Smooth muscle cell (in vitro differentiated cells): ENCODE results near the gene GAPDHS. TPM values are rescaled to one million over a fixed set of nuclear protein-coding genes. Genes with fewer than 3 reads are reported as not detected.

Source experiments
- DNase-seq: peaks from one replicate; lab custom pipeline; 2025; ENCODE audit not compliant: unreplicated experiment; lab: John Stamatoyannopoulos, UW
- H2AFZ ChIP-seq: fragments of 200-600 bp; sonication (generic); 2 replicates; pipeline ENCODE4 v1.6.0; 2016; ENCODE audit warnings: antibody characterized with exemption, low read depth, mild to moderate bottlenecking
- H3F3A ChIP-seq: fragments of 200-600 bp; sonication (generic); 2 replicates; pipeline ENCODE4 v1.6.0; 2017; ENCODE audit warnings: antibody characterized with exemption, low read depth
- H3K27ac ChIP-seq: fragments of 200-600 bp; sonication (generic); 2 replicates; pipeline ENCODE4 v1.5.1; 2016; ENCODE audit warnings: low read depth, mild to moderate bottlenecking
- H3K27me3 ChIP-seq: fragments of 200-600 bp; sonication (generic); 2 replicates; pipeline ENCODE4 v1.6.1; 2016; ENCODE audit warnings: low read depth, mild to moderate bottlenecking
- H3K36me3 ChIP-seq: fragments of 200-600 bp; sonication (generic); 2 replicates; pipeline ENCODE4 v1.5.1; 2016; ENCODE audit warnings: low read depth
- H3K4me1 ChIP-seq: fragments of 200-600 bp; sonication (generic); 2 replicates; pipeline ENCODE4 v1.5.1; 2016; ENCODE audit warnings: low read depth
- H3K4me2 ChIP-seq: fragments of 200-600 bp; sonication (generic); 2 replicates; pipeline ENCODE4 v1.6.0; 2016; ENCODE audit warnings: mild to moderate bottlenecking
- H3K4me3 ChIP-seq: fragments of 200-600 bp; sonication (generic); 2 replicates; pipeline ENCODE4 v1.5.1; 2016; ENCODE audit warnings: mild to moderate bottlenecking
- H3K79me2 ChIP-seq: fragments of 200-600 bp; sonication (generic); 2 replicates; pipeline ENCODE4 v1.6.0; 2016; ENCODE audit warnings: low read depth, mild to moderate bottlenecking
- H3K9ac ChIP-seq: fragments of 200-600 bp; sonication (generic); 2 replicates; pipeline ENCODE4 v1.6.0; 2016; ENCODE audit warnings: low read depth
- H3K9me3 ChIP-seq: fragments of 200-600 bp; sonication (generic); replicated peaks from 2 replicates; pipeline ENCODE4 v1.5.1; 2016; ENCODE audit warnings: low read depth
- H4K20me1 ChIP-seq: fragments of 200-600 bp; sonication (generic); 2 replicates; pipeline ENCODE4 v1.6.0; 2016; ENCODE audit warnings: low read depth
- WGBS: methylation state at CpG from one replicate; pipeline ENCODE4 v1.1.7; 2016; ENCODE audit warnings: low lambda C conversion rate; 5-methylcytosine and 5-hydroxymethylcytosine counted together
- polyA plus RNA-seq: library from polyadenylated mRNA; unstranded; fragments of >200 nt; fragmentation: Nextera tagmentation; extraction: Ambion mirVana; gene quantifications from 2 replicates; pipeline ENCODE4 v1.2.1, GENCODE V29; 2016
- total RNA-seq: library from RNA; depleted of rRNA; stranded (reverse); fragments of >200 nt; gene quantifications from 2 replicates; pipeline ENCODE4 v1.2.3, GENCODE V29; 2014
- TF ChIP-seq, protein P1 (sequence below): fragments of 200-600 bp; sonication (generic); IDR thresholded peaks from 2 replicates; pipeline ENCODE4 v1.5.1; 2017; ENCODE audit warnings: borderline replicate concordance, mild to moderate bottlenecking, antibody characterized with exemption; ENCODE audit not compliant: insufficient read depth, poor library complexity, severe bottlenecking

Gene GAPDHS
- total and polyA plus RNA-seq, 2 experiments from 2014 or later: 0.16 TPM; not detected in 1

DNA sequence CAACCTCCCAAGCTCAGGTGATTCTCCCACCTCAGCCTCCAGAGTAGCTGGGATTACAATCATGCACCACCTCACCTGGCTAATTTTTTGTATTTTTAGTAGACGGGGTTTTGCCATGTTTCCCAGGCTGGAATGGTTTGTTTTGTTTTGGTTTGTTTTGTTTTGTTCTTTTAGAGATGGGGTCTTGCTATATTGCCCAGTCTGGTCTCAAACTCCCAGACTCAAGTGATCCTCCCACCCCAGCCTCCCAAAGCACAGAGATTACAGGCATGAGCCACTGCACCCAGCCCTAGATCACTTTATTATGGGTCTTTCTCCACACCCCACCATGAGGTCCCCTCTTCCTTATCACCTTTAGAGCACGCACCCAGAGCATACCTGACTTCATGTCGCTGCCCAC lies 35.0 kb upstream of the GAPDHS start:
- Histone ChIP-seq H3F3A (no peaks in the 10 kb centered on the region), H4K20me1 (no peaks in the 10 kb centered on the region), H3K79me2 (no peaks in the 10 kb centered on the region), H3K4me3 (no peak overlapping the region), H3K9me3 (no peaks in the 10 kb centered on the region), H3K4me2 (no peak overlapping the region), H2AFZ (no peak overlapping the region), H3K27me3 (no peaks in the 10 kb centered on the region), H3K9ac (no peak overlapping the region), H3K36me3 (no peaks in the 10 kb centered on the region), H3K4me1 (no peaks in the 10 kb centered on the region), H3K27ac (no peak overlapping the region)
- DNase-seq: no peak
- 78% methylated on average over 3 of the region's 3 CpGs for WGBS
- TF ChIP-seq, protein P1, sequence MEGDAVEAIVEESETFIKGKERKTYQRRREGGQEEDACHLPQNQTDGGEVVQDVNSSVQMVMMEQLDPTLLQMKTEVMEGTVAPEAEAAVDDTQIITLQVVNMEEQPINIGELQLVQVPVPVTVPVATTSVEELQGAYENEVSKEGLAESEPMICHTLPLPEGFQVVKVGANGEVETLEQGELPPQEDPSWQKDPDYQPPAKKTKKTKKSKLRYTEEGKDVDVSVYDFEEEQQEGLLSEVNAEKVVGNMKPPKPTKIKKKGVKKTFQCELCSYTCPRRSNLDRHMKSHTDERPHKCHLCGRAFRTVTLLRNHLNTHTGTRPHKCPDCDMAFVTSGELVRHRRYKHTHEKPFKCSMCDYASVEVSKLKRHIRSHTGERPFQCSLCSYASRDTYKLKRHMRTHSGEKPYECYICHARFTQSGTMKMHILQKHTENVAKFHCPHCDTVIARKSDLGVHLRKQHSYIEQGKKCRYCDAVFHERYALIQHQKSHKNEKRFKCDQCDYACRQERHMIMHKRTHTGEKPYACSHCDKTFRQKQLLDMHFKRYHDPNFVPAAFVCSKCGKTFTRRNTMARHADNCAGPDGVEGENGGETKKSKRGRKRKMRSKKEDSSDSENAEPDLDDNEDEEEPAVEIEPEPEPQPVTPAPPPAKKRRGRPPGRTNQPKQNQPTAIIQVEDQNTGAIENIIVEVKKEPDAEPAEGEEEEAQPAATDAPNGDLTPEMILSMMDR: no peak

DNA sequence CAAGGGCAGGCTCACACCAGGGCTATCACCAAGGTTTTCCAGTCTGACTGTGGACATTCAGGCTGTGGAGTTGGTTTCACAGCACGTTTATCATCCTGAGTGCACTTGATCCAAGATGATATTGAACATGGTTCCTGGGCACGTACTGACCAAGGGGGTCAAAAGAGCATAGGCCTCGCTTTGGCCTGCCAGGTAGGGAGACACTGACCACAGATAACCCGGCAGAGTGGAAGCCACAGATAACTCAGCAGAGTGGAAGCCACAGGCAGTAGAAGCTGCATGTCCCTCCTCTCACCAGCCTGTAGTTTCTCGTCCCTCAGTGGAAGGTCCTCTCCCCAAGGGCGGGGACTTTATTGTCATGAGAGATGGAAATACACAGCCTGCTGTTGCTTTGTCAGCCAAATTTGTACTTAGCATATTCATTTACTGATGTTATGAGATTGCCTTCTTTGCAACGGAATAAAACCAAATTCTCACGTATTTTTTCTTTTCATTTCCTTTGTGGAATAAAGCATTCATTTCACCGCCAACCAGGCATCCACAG lies 34.2 kb upstream of the GAPDHS start:
- no peaks in the 10 kb centered on the region for H3K4me1 ChIP-seq
- H3K36me3 ChIP-seq: no peaks in the 10 kb centered on the region
- TF ChIP-seq, protein P1: no peak
- no peaks in the 10 kb centered on the region for H3K9me3 ChIP-seq
- H3K79me2 ChIP-seq: no peaks in the 10 kb centered on the region
- H3F3A ChIP-seq: no peaks in the 10 kb centered on the region
- no peaks in the 10 kb centered on the region for H4K20me1 ChIP-seq
- 91% methylated on average over 9 of the region's 9 CpGs for WGBS
- H3K27me3 ChIP-seq: no peaks in the 10 kb centered on the region
- DNase-seq: no peak
- no peak overlapping the region for H3K4me2 ChIP-seq
- H3K4me3 ChIP-seq: no peak overlapping the region
- no peak overlapping the region for H3K27ac ChIP-seq
- H2AFZ ChIP-seq: no peak overlapping the region
- no peak overlapping the region for H3K9ac ChIP-seq

DNA sequence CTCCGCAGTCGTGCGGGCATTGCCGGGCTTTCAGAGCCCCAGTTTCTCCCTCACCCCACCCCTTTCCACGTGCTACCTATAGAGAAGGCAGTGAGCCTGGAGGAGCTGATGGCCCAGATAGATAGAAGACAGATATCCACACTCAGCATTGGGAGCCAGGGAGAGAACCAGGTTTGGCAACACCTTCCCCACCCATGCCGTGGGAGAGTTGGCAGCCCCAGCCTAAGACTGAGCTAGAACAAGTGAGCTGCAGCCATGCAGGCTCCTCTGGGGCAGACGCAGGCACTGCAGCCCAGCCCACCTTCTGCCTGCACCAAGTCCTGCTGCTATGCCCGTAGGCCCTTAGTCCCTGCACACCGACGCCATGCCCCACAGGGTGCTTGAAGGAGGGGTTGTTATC lies 32.6 kb upstream of the GAPDHS start:
- no peak for DNase-seq
- H3K27ac ChIP-seq: no peak overlapping the region
- TF ChIP-seq, protein P1: no peak
- 92% methylated on average over 10 of the region's 10 CpGs for WGBS
- no peak overlapping the region for H3K9ac ChIP-seq
- H2AFZ ChIP-seq: no peak overlapping the region
- H3K27me3 ChIP-seq: no peaks in the 10 kb centered on the region
- H3K4me1 ChIP-seq: no peaks in the 10 kb centered on the region
- no peaks in the 10 kb centered on the region for H3K9me3 ChIP-seq
- H3K36me3 ChIP-seq: no peaks in the 10 kb centered on the region
- H3K4me2 ChIP-seq: no peak overlapping the region
- H3F3A ChIP-seq: no peaks in the 10 kb centered on the region
- no peak overlapping the region for H3K4me3 ChIP-seq
- no peaks in the 10 kb centered on the region for H4K20me1 ChIP-seq
- no peaks in the 10 kb centered on the region for H3K79me2 ChIP-seq

DNA sequence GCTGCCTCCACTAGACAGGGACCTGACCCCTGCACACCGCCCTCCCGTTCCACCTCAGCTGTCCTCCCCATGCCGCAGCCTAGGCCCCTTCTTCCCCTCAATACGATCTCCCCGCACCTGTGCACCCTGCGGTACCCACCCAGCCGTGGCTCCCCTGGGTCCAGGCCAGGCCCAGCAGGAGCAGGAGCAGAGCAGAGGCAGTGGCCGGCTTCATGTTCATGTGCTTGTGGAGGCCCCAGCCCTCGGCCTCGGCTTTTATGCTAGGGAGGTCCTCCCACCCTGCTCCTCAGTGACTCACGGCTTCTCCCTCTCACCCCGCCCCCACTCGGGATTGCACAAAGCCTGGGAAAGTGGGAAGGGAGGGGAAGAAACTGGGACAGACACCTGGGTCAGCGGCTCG lies 31.6 kb upstream of the GAPDHS start:
- Histone ChIP-seq H4K20me1 (no peaks in the 10 kb centered on the region), H3K4me2 (no peak overlapping the region), H3K9me3 (no peaks in the 10 kb centered on the region), H3F3A (no peaks in the 10 kb centered on the region), H3K36me3 (no peaks in the 10 kb centered on the region), H3K9ac (no peak overlapping the region), H3K27ac (no peak overlapping the region), H3K4me1 (no peaks in the 10 kb centered on the region), H3K27me3 (no peaks in the 10 kb centered on the region), H3K4me3 (no peak overlapping the region), H3K79me2 (no peaks in the 10 kb centered on the region), H2AFZ (no peak overlapping the region)
- WGBS: 60% methylated on average over 15 of the region's 15 CpGs
- TF ChIP-seq, protein P1: no peak
- no peak for DNase-seq
